AG04449 (cell line): ENCODE measurements around the gene COL4A1.

Source experiments
- CTCF ChIA-PET: fragments of 350-600 bp; formaldehyde crosslinking; extraction: SDS; loops from one replicate; lab custom pipeline; 2021; ENCODE audit warnings: antibody characterized with exemption; lab: Yijun Ruan, JAX
- POLR2A ChIA-PET: fragments of 400-600, 350-600 bp; formaldehyde crosslinking; extraction: SDS; loops from one replicate; lab custom pipeline; 2020; ENCODE audit warnings: antibody characterized with exemption, inconsistent platforms; lab: Yijun Ruan, JAX
- DNase-seq: peaks from one replicate; pipeline ENCODE4 v3.0.0-alpha.2; 2010; ENCODE audit warnings: low read depth, low spot score
- H3K4me3 ChIP-seq: 2 replicates; pipeline ENCODE4 v1.5.1; 2011; ENCODE audit warnings: low read depth, mild to moderate bottlenecking, control low read depth, low read length
- CTCF ChIP-seq: IDR thresholded peaks from one replicate; pipeline ENCODE4 v1.5.1; 2011; ENCODE audit warnings: mild to moderate bottlenecking, moderate library complexity, low read length, control low read depth, inconsistent platforms; ENCODE audit not compliant: insufficient read depth; ENCODE audit errors: missing control alignments

The COL4A1 gene

DNA sequence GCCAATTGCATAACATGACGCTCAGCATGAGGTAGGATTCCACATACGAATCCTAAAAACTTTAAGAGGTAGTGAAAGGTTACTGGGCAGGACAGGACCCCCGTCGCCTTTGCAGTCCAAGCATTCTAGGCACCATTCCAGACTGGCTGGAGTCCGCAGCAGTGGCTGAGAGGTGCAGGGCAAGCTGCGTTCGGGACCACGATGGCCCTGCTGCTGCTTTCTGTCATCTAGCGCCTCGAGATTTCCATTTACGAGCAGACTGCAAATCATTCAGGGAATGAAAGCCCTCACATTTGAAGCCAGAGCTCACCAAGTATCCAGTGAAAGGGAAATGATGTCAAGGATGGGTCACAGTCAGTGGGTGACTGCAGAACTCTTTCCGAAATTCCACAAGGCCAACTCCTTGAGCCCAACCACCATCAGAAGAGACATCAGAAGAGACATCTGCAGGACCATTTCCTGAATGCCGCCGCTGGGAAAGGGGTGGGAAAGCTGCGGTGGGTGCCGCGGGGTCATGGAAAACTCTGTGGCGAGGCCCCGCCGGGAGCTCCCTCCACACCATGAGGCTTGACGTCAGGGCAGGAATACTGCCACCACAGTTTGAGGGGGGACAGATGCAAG, 88.3 kb downstream of the COL4A1 start:
- TF ChIP-seq CTCF = no peak
- ChIA-PET CTCF (interaction anchor here (1.0 to 6.3 kb wide), 6 partner anchors 10 to 225 kb away, joined by 3 to 44 read pairs (median 4); no protein-coding TSS in a partner anchor), POLR2A (no interaction called here)
- no peak for DNase-seq
- no peak overlapping the region for H3K4me3 ChIP-seq

DNA sequence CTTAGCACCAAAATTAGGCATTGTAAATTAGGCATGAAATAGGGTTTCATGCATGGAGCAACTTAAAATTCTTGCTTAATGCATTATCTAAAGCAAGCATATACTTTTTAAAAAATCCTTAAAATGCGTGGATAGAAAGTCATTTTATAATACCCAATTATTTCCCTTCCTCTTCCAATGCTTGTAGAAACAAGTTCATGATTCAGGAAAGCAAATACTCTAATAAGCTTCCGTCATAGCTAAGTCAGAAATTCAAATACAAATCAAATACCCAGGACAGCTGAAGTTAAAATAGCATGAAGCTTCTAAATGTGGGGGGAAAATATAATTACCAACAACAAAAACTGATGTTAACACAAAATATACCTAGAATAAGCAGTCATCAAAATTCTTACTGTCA, 89.1 kb downstream of the COL4A1 start:
- CTCF ChIA-PET = interaction anchor here (1.0 to 1.2 kb wide), 3 partner anchors 9 to 151 kb away, joined by 3 to 4 read pairs (median 3); no protein-coding TSS in a partner anchor
- POLR2A ChIA-PET = no interaction called here
- no peak for DNase-seq
- TF ChIP-seq CTCF = no peak
- H3K4me3 ChIP-seq = no peak overlapping the region

DNA sequence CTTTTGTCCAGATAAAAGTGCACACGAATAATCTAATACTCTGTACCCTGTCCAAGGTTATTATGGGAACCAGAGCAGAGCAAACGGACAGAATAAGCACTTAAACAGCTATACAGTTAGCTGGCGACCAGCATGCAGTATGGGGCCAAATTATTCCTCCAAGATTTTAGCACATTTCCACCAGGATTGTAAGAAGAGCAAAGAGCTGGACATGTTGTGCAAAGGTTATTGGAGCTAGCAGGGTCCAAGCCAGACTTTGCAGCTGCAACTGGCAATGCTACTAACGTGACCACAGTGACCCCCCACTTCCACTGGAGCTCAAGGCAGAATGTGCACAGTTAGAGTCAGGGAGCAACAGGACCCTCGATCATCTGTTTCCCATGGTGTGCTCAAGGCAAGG, 89.9 kb downstream of the COL4A1 start:
- CTCF ChIA-PET = interaction anchor here (1.0 to 2.1 kb wide), 3 partner anchors 9 to 227 kb away, joined by 3 to 6 read pairs (median 5); no protein-coding TSS in a partner anchor
- no peak for DNase-seq
- no peak overlapping the region for H3K4me3 ChIP-seq
- POLR2A ChIA-PET = no interaction called here
- TF ChIP-seq CTCF = no peak

- CTCF ChIA-PET = interaction anchor here (1.2 to 2.1 kb wide), 3 partner anchors 10 to 228 kb away, joined by 5 to 6 read pairs (median 6); no protein-coding TSS in a partner anchor
- POLR2A ChIA-PET = no interaction called here
- DNase-seq = no peak
- H3K4me3 ChIP-seq = no peak overlapping the region
- TF ChIP-seq CTCF = no peak
Observed at GRCh38 chr13:110216398-110217041, 90.4 kb downstream of the COL4A1 start.

DNA sequence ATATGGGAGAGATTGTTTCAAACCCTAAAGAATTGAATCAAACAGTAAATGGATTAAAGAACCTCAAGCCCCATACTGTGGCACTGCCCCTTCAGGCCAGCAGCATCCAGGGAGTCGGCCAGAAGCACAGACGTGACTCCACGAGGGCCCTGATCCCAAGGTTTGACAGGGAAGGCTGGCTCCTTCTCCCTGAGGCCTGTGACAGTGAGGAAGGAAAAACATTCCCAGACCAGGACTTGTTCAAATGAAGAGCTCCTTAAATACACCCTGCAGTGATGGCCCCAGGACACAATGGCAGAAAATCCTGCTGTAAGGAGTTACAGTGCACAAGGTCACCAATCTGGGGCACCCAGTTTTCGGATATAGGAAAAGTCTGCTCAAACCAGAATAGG, 91.0 kb downstream of the COL4A1 start:
- TF ChIP-seq CTCF = no peak
- ChIA-PET CTCF (interaction anchor here (1.7 to 2.1 kb wide), 2 partner anchors 11 to 32 kb away, joined by 6 read pairs; no protein-coding TSS in a partner anchor), POLR2A (interaction anchor here (0.8 kb wide), 1 partner anchor 61 kb away, joined by 3 read pairs; no protein-coding TSS in a partner anchor)
- no peak overlapping the region for H3K4me3 ChIP-seq
- no peak for DNase-seq

DNA sequence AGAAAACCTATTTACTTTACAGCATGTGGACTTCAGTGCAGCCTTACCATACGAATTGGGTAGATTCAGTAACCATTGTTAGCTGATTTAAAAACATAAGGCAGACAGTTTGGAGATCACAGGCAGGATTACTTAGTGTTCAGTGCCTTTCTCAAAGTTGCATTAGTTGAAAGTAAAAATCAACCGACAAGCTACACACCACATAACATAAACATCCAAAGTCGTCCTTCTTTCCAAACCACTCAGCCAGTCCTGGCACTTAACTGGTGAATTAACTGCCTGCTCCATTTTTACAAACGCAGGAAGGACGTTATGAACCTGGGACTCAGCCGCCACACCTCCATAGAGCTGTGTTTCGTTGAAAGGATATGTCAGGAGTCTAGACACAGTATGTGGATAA, 91.4 kb downstream of the COL4A1 start:
- no peak for TF ChIP-seq CTCF
- ChIA-PET CTCF (interaction anchor here (1.7 to 2.1 kb wide), 2 partner anchors 11 to 32 kb away, joined by 6 read pairs; no protein-coding TSS in a partner anchor), POLR2A (interaction anchor here (0.8 kb wide), 1 partner anchor 62 kb away, joined by 3 read pairs; no protein-coding TSS in a partner anchor)
- no peak overlapping the region for H3K4me3 ChIP-seq
- no peak for DNase-seq
